ENCODE measurements around the gene ACTR1A.

The ACTR1A gene

GRCh38 chr10:102431452-102432124 is 70.9 kb downstream of the ACTR1A start:
- no peaks in the 10 kb centered on the region for H3K9me3 ChIP-seq (ENCODE audit: control insufficient read depth, low read length)
- H3K4me3 ChIP-seq (ENCODE audit: low read depth, low read length), result peak overlapping the region; percentile 92
- H3K27me3 ChIP-seq (ENCODE audit: control insufficient read depth, insufficient read depth, low read length), result no peaks in the 10 kb centered on the region
- peak overlapping the region; percentile 90 for H3K4me2 ChIP-seq (ENCODE audit: low read length)
- H2AFZ ChIP-seq, result peak overlapping the region; percentile 94
- H3K79me2 ChIP-seq, result peaks cover 32% of the 10 kb centered on the region
- peak overlapping the region; percentile 69 for H3K27ac ChIP-seq
- no peak for TF ChIP-seq CTCF (IDR thresholded peaks at IDR 0.05)
- H3K9ac ChIP-seq, result peak overlapping the region; percentile 91
- peaks cover 4% of the 10 kb centered on the region for H3K4me1 ChIP-seq
- H3K36me3 ChIP-seq (ENCODE audit: control insufficient read depth, insufficient read depth, low read length), result no peaks in the 10 kb centered on the region

GRCh38 chr10:102429468-102429867 is 73.0 kb downstream of the ACTR1A start:
- no peak for TF ChIP-seq CTCF (IDR thresholded peaks at IDR 0.05)
- Histone ChIP-seq H3K4me1 (peaks cover 4% of the 10 kb centered on the region), H3K36me3 (ENCODE audit: control insufficient read depth, insufficient read depth, low read length) (no peaks in the 10 kb centered on the region), H3K4me2 (ENCODE audit: low read length) (no peak overlapping the region), H3K4me3 (ENCODE audit: low read depth, low read length) (no peak overlapping the region), H3K79me2 (peaks cover 38% of the 10 kb centered on the region), H3K27ac (no peak overlapping the region), H3K27me3 (ENCODE audit: control insufficient read depth, insufficient read depth, low read length) (no peaks in the 10 kb centered on the region), H2AFZ (no peak overlapping the region), H3K9ac (no peak overlapping the region), H3K9me3 (ENCODE audit: control insufficient read depth, low read length) (no peaks in the 10 kb centered on the region)
